A549 (cell line): Measurements from ENCODE around the gene GLRX3. TPM values are rescaled to one million over a fixed set of nuclear protein-coding genes. Genes with fewer than 3 reads are reported as not detected.

Experiments used
- ATAC-seq, 2 experiments: fragments of 200-7000 bp in 1 of 2; fragments of >200 bp in 1 of 2; cut with Nextera tagmentation in 1 of 2; cut with Tn5 transposase in 1 of 2; 3 replicates each; pipeline versions ENCODE4 v1.8.0 to v1.9.1; 2018 to 2020; ENCODE audit warnings: mild to moderate bottlenecking in 1 of 2, moderate library complexity in 1 of 2
- CTCF ChIA-PET: fragments of 300-600 bp; sonication (Branson Sonifier 250); formaldehyde crosslinking; extraction: SDS; loops from one replicate; lab custom pipeline; 2021; ENCODE audit warnings: antibody characterized with exemption, inconsistent platforms; lab: Yijun Ruan, JAX
- POLR2A ChIA-PET: fragments of 350-600 bp; formaldehyde crosslinking; extraction: SDS; loops from one replicate; lab custom pipeline; 2021; ENCODE audit warnings: antibody characterized with exemption, inconsistent platforms; lab: Yijun Ruan, JAX
- DNase-seq, 2 experiments: peaks; one replicate each; pipeline versions ENCODE4 v3.0.0 to v3.0.0-alpha.2; 2011 to 2016; ENCODE audit warnings: low read depth in 1 of 2, low spot score in 1 of 2
- FAIRE-seq: peaks from 2 replicates; lab custom pipeline; 2011; peaks lifted over from hg19 to GRCh38; lab: Jason Lieb, UNC
- H3K27ac ChIP-seq, 2 experiments: fragments of >200 bp; sonication (Bioruptor Twin); formaldehyde crosslinking; 3 replicates each; pipeline ENCODE4 v1.5.1; 2016 to 2017
- H3K4me1 ChIP-seq: fragments of >200 bp; sonication (Bioruptor Twin); formaldehyde crosslinking; 3 replicates; pipeline ENCODE4 v1.6.1; 2016
- H3K4me2 ChIP-seq: fragments of >200 bp; sonication (Bioruptor Twin); formaldehyde crosslinking; 3 replicates; pipeline ENCODE4 v1.6.1; 2016
- H3K4me3 ChIP-seq: fragments of >200 bp; sonication (Bioruptor Twin); formaldehyde crosslinking; 3 replicates; pipeline ENCODE4 v1.5.1; 2016
- H3K9me3 ChIP-seq: fragments of >200 bp; sonication (Bioruptor Twin); formaldehyde crosslinking; 3 replicates; pipeline ENCODE4 v1.6.1; 2016
- CEBPB ChIP-seq, 2 experiments: fragments of >200 bp in 1 of 2; sonication (Bioruptor Twin) in 1 of 2; formaldehyde crosslinking in 1 of 2; IDR thresholded peaks; 2 replicates each; pipeline ENCODE4 v1.6.1; 2012 to 2016
- CHD2 ChIP-seq: fragments of 150-350 bp; IDR thresholded peaks from 2 replicates; pipeline ENCODE4 v1.6.1; 2014; ENCODE audit warnings: low read length; ENCODE audit not compliant: partially characterized antibody
- EP300 ChIP-seq, 2 experiments: fragments of >200 bp; sonication (Bioruptor Twin); formaldehyde crosslinking; IDR thresholded peaks; 2 replicates in 1 of 2; 3 replicates in 1 of 2; pipeline ENCODE4 v1.6.1; 2016 to 2017
- HDAC2 ChIP-seq: fragments of 200-600 bp; sonication (generic); IDR thresholded peaks from 2 replicates; pipeline ENCODE4 v1.6.1; 2016
- HEYL ChIP-seq: fragments of 250-450 bp; sonication (Bioruptor Pico); IDR thresholded peaks from 2 replicates; pipeline ENCODE4 v1.8.0; 2021; ENCODE audit warnings: mild to moderate bottlenecking, moderate library complexity
- JUN ChIP-seq, 2 experiments: fragments of >200 bp; sonication (Bioruptor Twin); formaldehyde crosslinking; IDR thresholded peaks; 2 replicates in 1 of 2; 3 replicates in 1 of 2; pipeline ENCODE4 v1.6.1; 2016 to 2017
- JUNB ChIP-seq: fragments of >200 bp; sonication (Bioruptor Twin); formaldehyde crosslinking; IDR thresholded peaks from 2 replicates; pipeline ENCODE4 v1.6.1; 2016
- KDM1A ChIP-seq: fragments of 200-600 bp; sonication (generic); IDR thresholded peaks from 2 replicates; pipeline ENCODE4 v1.6.1; 2016; ENCODE audit warnings: low read depth, mild to moderate bottlenecking
- KDM5A ChIP-seq: fragments of 200-600 bp; sonication (generic); IDR thresholded peaks from 2 replicates; pipeline ENCODE4 v1.6.1; 2016; ENCODE audit warnings: antibody characterized with exemption, mild to moderate bottlenecking
- MYC ChIP-seq: IDR thresholded peaks from 2 replicates; pipeline ENCODE4 v1.6.1; 2012; ENCODE audit warnings: mild to moderate bottlenecking, inconsistent platforms, low read length, improper control_type of control experiment, borderline replicate concordance
- NR3C1 ChIP-seq: fragments of >200 bp; sonication (Bioruptor Twin); formaldehyde crosslinking; IDR thresholded peaks from 3 replicates; pipeline ENCODE4 v1.6.1; 2017
- POLR2A ChIP-seq: IDR thresholded peaks from 2 replicates; pipeline ENCODE4 v1.6.1; 2012; ENCODE audit warnings: mild to moderate bottlenecking, low read length
- RAD21 ChIP-seq, 2 experiments: fragments of >200 bp in 1 of 2; sonication (Bioruptor Twin) in 1 of 2; formaldehyde crosslinking in 1 of 2; IDR thresholded peaks in 1 of 2; conservative IDR thresholded peaks in 1 of 2; 2 replicates in 1 of 2; 3 replicates in 1 of 2; pipeline ENCODE4 v1.6.1; 2012 to 2018; ENCODE audit warnings: inconsistent platforms in 1 of 2
- RFX5 ChIP-seq: fragments of 450-650 bp; IDR thresholded peaks from 2 replicates; pipeline ENCODE4 v1.7.1; 2014; ENCODE audit warnings: antibody characterized with exemption, mild to moderate bottlenecking, moderate library complexity
- SREBF2 ChIP-seq: fragments of 450-650 bp; IDR thresholded peaks from 2 replicates; pipeline ENCODE4 v1.6.1; 2014; ENCODE audit warnings: mild to moderate bottlenecking, moderate library complexity
- TP53 ChIP-seq: fragments of 250-450 bp; sonication (Bioruptor Pico); IDR thresholded peaks from 2 replicates; pipeline ENCODE4 v1.5.0; 2021; ENCODE audit warnings: mild to moderate bottlenecking, moderate library complexity
- ZFP36 ChIP-seq: fragments of 450-650 bp; IDR thresholded peaks from 2 replicates; pipeline ENCODE4 v1.6.1; 2014; ENCODE audit warnings: borderline replicate concordance; ENCODE audit not compliant: partially characterized antibody
- WGBS: methylation state at CpG from one replicate; pipeline ENCODE4 v1.1.6; 2017; ENCODE audit errors: missing lambda C conversion rate; 5-methylcytosine and 5-hydroxymethylcytosine counted together
- polyA plus RNA-seq, 4 experiments: library from polyadenylated mRNA; depleted of rRNA in 3 of 4; stranded (reverse); fragments of >200 nt; fragmentation: RNase III in 1 of 4; extraction: RNeasy Plus Mini Kit Qiagen cat#74134 plus additional on column Dnase treatment in 1 of 4; gene quantifications; 2 replicates in 3 of 4; 3 replicates in 1 of 4; pipeline ENCODE4 v1.2.3, GENCODE V29; 2011 to 2017
- TF ChIP-seq, protein P1 (sequence below): fragments of >200 bp; sonication (Bioruptor Twin); formaldehyde crosslinking; IDR thresholded peaks from 3 replicates; pipeline ENCODE4 v1.5.1; 2016
- TF ChIP-seq, protein P2 (sequence below): fragments of 150-350 bp; IDR thresholded peaks from 2 replicates; pipeline ENCODE4 v1.6.1; 2014; ENCODE audit warnings: low read depth, mild to moderate bottlenecking, low read length

Gene GLRX3
- polyA plus RNA-seq, 2 of the 4 experiments (the other 2 are of a cell fraction), result 153 to 219 TPM

DNA sequence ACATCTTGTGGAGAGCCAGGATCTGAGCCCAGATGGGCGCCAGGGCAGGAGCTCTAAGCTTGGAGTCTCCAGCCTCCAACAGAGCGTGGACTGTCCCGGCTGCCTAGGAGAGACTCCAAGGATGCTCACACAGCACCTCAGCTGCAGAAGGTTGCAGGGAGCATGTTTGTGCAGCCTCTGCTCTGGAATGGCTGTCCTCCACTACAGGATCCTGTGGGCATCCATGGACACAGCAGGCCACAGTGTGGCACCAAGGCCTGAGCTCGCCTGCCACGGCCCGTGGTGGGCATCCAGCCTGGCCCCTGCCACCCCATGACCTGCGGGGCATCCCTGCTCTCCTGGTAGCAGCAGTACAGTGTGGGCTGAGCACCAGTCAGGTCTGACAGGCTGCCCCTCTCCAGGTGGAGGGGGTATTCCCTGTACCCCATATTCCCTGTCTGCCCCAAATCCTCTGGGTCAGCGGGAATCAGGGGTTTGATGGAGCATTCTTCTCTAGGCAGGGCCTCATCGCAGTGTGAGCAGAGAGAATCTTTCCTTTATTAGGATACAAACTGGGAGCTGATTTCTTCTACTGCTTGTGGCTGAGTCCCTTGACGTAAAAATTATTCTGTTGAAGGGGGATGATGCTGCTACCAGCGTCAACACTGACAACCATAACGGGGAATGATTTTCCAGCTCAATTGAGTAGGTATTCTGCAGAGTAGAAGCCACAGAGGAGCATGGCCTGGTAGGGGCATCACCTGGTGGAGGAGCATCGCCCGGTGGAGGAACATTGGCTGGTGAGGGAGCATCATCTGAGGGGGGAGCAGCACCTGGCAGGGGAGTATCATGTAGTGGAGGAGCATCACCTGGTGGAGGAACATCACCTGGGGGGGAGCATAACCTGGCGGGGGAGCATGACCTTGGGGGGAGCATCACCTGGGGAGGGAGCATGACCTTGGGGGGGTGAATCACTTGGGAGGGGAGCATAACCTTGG is 60.6 kb downstream of the GLRX3 start:
- DNase-seq, result no peak
- Histone ChIP-seq H3K4me1 (no peaks in the 10 kb centered on the region), H3K9me3 (no peaks in the 10 kb centered on the region), H3K4me2 (no peak overlapping the region), H3K27ac (no peak overlapping the region), H3K4me3 (no peak overlapping the region)
- WGBS, result 93% methylated on average over 10 of the region's 15 CpGs
- CTCF ChIA-PET, result interaction anchor here (1.1 to 1.8 kb wide), 3 partner anchors 8 to 1678 kb away, joined by 3 to 6 read pairs (median 4); no protein-coding TSS in a partner anchor
- POLR2A ChIA-PET, result no interaction called here
- ATAC-seq, result no peak
- TF ChIP-seq MYC, result no peak
- TF ChIP-seq JUN (IDR thresholded peaks at IDR 0.05), result no peak
- no peak for TF ChIP-seq POLR2A
- TF ChIP-seq RAD21 (conservative IDR thresholded peaks at IDR 0.05 in 1 of 2, IDR thresholded peaks at IDR 0.05 in 1 of 2), result no peak
- TF ChIP-seq CEBPB (IDR thresholded peaks at IDR 0.05), result no peak
- no peak for TF ChIP-seq HDAC2
- no peak for TF ChIP-seq ZFP36
- TF ChIP-seq, protein P1, sequence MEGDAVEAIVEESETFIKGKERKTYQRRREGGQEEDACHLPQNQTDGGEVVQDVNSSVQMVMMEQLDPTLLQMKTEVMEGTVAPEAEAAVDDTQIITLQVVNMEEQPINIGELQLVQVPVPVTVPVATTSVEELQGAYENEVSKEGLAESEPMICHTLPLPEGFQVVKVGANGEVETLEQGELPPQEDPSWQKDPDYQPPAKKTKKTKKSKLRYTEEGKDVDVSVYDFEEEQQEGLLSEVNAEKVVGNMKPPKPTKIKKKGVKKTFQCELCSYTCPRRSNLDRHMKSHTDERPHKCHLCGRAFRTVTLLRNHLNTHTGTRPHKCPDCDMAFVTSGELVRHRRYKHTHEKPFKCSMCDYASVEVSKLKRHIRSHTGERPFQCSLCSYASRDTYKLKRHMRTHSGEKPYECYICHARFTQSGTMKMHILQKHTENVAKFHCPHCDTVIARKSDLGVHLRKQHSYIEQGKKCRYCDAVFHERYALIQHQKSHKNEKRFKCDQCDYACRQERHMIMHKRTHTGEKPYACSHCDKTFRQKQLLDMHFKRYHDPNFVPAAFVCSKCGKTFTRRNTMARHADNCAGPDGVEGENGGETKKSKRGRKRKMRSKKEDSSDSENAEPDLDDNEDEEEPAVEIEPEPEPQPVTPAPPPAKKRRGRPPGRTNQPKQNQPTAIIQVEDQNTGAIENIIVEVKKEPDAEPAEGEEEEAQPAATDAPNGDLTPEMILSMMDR, result no peak
- no peak for TF ChIP-seq HEYL (CRISPR knock-in tag)
- no peak for TF ChIP-seq KDM1A
- no peak for FAIRE-seq

DNA sequence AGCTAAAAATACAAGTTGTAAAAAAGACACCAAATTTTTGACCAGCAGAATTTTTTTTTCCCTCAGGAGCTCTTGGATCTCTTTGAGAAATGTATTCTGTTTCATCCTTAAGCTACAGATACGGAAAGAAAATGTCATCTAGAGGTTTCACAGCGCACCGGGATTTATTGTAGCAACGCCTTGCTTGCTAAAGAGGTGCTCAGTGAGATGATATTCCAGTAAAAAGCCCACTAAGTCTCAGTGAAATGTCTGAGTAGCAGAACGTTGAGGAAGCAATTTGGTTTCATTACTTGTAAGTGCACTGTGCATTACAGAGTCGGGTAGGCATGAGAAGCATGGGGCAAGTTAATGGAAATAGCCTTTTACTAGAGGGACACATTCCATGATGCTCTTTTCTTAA is 62.5 kb downstream of the GLRX3 start:
- H3K4me3 ChIP-seq, result no peak overlapping the region
- DNase-seq (no peak), FAIRE-seq (no peak), ATAC-seq (no peak)
- ChIA-PET POLR2A (no interaction called here), CTCF (interaction anchor here (0.6 to 4.8 kb wide), 3 partner anchors 8 to 1676 kb away, joined by 3 to 25 read pairs (median 5); no protein-coding TSS in a partner anchor)
- no peaks in the 10 kb centered on the region for H3K9me3 ChIP-seq
- WGBS, result 84% methylated on average over 6 of the region's 6 CpGs
- no peak overlapping the region for H3K4me2 ChIP-seq
- H3K4me1 ChIP-seq, result 0 out of 3 replicates have a peak, but pooled peaks cover 3% of the 10 kb centered on the region
- H3K27ac ChIP-seq, result no peak overlapping the region
- TF ChIP-seq SREBF2 (no peak), EP300 (IDR thresholded peaks at IDR 0.05) (no peak), JUNB (no peak)
- TF ChIP-seq, protein P2, sequence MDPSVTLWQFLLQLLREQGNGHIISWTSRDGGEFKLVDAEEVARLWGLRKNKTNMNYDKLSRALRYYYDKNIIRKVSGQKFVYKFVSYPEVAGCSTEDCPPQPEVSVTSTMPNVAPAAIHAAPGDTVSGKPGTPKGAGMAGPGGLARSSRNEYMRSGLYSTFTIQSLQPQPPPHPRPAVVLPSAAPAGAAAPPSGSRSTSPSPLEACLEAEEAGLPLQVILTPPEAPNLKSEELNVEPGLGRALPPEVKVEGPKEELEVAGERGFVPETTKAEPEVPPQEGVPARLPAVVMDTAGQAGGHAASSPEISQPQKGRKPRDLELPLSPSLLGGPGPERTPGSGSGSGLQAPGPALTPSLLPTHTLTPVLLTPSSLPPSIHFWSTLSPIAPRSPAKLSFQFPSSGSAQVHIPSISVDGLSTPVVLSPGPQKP, result no peak

DNA sequence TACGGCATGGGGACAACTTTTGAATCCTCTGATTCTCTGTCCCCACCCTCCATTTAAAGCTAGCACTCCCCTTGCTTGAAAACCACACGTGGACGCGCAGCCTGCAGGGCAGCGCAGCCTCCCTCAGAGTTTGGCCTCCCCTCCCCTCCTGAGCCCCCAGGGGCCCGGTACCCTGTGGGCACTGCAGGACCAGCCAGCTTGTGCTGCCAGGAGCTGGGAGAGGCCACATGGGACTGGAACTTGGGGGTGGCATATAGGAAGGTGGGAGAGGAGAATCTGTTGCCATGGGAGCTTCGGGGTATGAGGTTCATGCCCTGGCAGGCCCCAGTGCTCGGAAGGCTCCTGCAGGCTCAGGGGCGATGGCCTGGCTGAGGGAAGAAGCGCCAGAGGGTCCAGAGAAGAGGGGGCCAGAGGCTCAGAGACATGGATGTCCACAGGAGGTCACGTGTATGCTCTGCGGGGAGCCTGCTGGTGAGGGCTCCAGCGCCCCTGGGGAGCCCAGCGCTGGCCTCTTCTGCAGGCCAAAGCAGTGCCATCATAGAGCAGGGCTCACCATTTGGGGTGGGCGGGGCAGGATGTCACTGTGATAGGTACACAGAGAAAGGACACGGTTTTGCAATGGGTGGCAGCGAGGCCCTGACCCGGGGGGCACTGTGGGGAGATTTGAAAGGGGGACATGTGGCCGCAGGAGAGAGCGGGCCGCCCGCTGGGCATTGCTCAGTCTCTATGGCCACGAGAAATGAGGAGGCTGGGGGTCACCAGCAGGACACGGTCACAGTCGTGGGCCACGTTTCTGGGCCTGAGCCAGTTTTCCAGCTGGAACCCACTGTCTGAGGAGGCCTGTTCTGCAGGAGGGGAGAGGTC is 64.2 kb downstream of the GLRX3 start:
- ChIA-PET POLR2A (no interaction called here), CTCF (interaction anchor here (1.1 to 4.8 kb wide), 2 partner anchors 10 to 13 kb away, joined by 3 to 25 read pairs; no protein-coding TSS in a partner anchor)
- no peak overlapping the region for H3K27ac ChIP-seq
- no peak overlapping the region for H3K4me2 ChIP-seq
- FAIRE-seq, result no peak
- DNase-seq, result no peak
- H3K9me3 ChIP-seq, result no peaks in the 10 kb centered on the region
- ATAC-seq, result no peak; a peak in 1 of 6 replicates
- 72% methylated on average over 26 of the region's 26 CpGs for WGBS
- H3K4me3 ChIP-seq, result no peak overlapping the region
- H3K4me1 ChIP-seq, result 0 out of 3 replicates have a peak, but pooled peaks cover 3% of the 10 kb centered on the region
- TF ChIP-seq HEYL (CRISPR knock-in tag), result no peak
- no peak for TF ChIP-seq TP53
- no peak for TF ChIP-seq HDAC2
- no peak for TF ChIP-seq KDM5A
- no peak for TF ChIP-seq CHD2
- TF ChIP-seq, protein P1, result no peak
- TF ChIP-seq JUNB, result no peak
- TF ChIP-seq NR3C1, result no peak
- no peak for TF ChIP-seq RFX5
